ENCODE results near the gene PEPD. TPM values are rescaled to one million over a fixed set of nuclear protein-coding genes. Genes with fewer than 3 reads are reported as not detected.

Gene PEPD
- polyA plus RNA-seq, 2 donors, result 26.8 to 38.6 TPM

GRCh38 chr19:33519416-33519815 lies 2.2 kb downstream of the PEPD start:
- H3K27me3 ChIP-seq (ENCODE audit: control insufficient read depth in 1 of 2, insufficient read depth in 2 of 2, low read length in 2 of 2), result no peaks in the 10 kb centered on the region
- 75 to 83% methylated on average over 6 of the region's 6 CpGs for WGBS, 2 donors
- peaks cover 0 to 3% of the 10 kb centered on the region in 2 donors for H3K36me3 ChIP-seq (ENCODE audit: control insufficient read depth in 2 of 2, insufficient read depth in 2 of 2, low read length in 1 of 2)
- no peaks in the 10 kb centered on the region for H3K9me3 ChIP-seq (ENCODE audit: control insufficient read depth in 2 of 2, insufficient read depth in 1 of 2, low read depth in 1 of 2, low read length in 1 of 2)
- H3K4me1 ChIP-seq (ENCODE audit: control insufficient read depth in 2 of 2, insufficient read depth in 2 of 2, low read length in 1 of 2), result peaks cover 3 to 15% of the 10 kb centered on the region in 2 donors
- H3K4me3 ChIP-seq (ENCODE audit: low read depth in 1 of 2, low read length in 2 of 2), result no peak overlapping the region
- no peak overlapping the region for H3K27ac ChIP-seq (ENCODE audit: low read depth in 2 of 2, low read length in 1 of 2)

GRCh38 chr19:33518541-33518940 lies 3.0 kb downstream of the PEPD start:
- no peak overlapping the region for H3K27ac ChIP-seq (ENCODE audit: low read depth in 2 of 2, low read length in 1 of 2)
- WGBS, 2 donors, result 72 to 73% methylated on average over 5 of the region's 5 CpGs

GRCh38 chr19:33517922-33518321 lies 3.7 kb downstream of the PEPD start:
- Histone ChIP-seq H3K4me3 (ENCODE audit: low read depth in 1 of 2, low read length in 2 of 2) (no peak overlapping the region), H3K9me3 (ENCODE audit: control insufficient read depth in 2 of 2, insufficient read depth in 1 of 2, low read depth in 1 of 2, low read length in 1 of 2) (no peaks in the 10 kb centered on the region), H3K4me1 (ENCODE audit: control insufficient read depth in 2 of 2, insufficient read depth in 2 of 2, low read length in 1 of 2) (peaks cover 3 to 15% of the 10 kb centered on the region in 2 donors), H3K36me3 (ENCODE audit: control insufficient read depth in 2 of 2, insufficient read depth in 2 of 2, low read length in 1 of 2) (peaks cover 0 to 3% of the 10 kb centered on the region in 2 donors), H3K27ac (ENCODE audit: low read depth in 2 of 2, low read length in 1 of 2) (no peak overlapping the region), H3K27me3 (ENCODE audit: control insufficient read depth in 1 of 2, insufficient read depth in 2 of 2, low read length in 2 of 2) (no peaks in the 10 kb centered on the region)
- WGBS, 2 donors, result 89 to 92% methylated on average over 9 of the region's 9 CpGs

More at GRCh38 chr19:33518541-33518940, 3.0 kb downstream of the PEPD start:
- H3K4me1 ChIP-seq (ENCODE audit: control insufficient read depth in 2 of 2, insufficient read depth in 2 of 2, low read length in 1 of 2), result peaks cover 3 to 15% of the 10 kb centered on the region in 2 donors
- H3K36me3 ChIP-seq (ENCODE audit: control insufficient read depth in 2 of 2, insufficient read depth in 2 of 2, low read length in 1 of 2), result peaks cover 0 to 3% of the 10 kb centered on the region in 2 donors
- no peak overlapping the region for H3K4me3 ChIP-seq (ENCODE audit: low read depth in 1 of 2, low read length in 2 of 2)
- no peaks in the 10 kb centered on the region for H3K9me3 ChIP-seq (ENCODE audit: control insufficient read depth in 2 of 2, insufficient read depth in 1 of 2, low read depth in 1 of 2, low read length in 1 of 2)
- H3K27me3 ChIP-seq (ENCODE audit: control insufficient read depth in 1 of 2, insufficient read depth in 2 of 2, low read length in 2 of 2), result no peaks in the 10 kb centered on the region

- Histone ChIP-seq H3K9me3 (ENCODE audit: control insufficient read depth in 2 of 2, insufficient read depth in 1 of 2, low read depth in 1 of 2, low read length in 1 of 2) (no peaks in the 10 kb centered on the region), H3K4me3 (ENCODE audit: low read depth in 1 of 2, low read length in 2 of 2) (no peak overlapping the region), H3K27me3 (ENCODE audit: control insufficient read depth in 1 of 2, insufficient read depth in 2 of 2, low read length in 2 of 2) (no peaks in the 10 kb centered on the region), H3K27ac (ENCODE audit: low read depth in 2 of 2, low read length in 1 of 2) (no peak overlapping the region), H3K4me1 (ENCODE audit: control insufficient read depth in 2 of 2, insufficient read depth in 2 of 2, low read length in 1 of 2) (peaks cover 0 to 16% of the 10 kb centered on the region in 2 donors), H3K36me3 (ENCODE audit: control insufficient read depth in 2 of 2, insufficient read depth in 2 of 2, low read length in 1 of 2) (peaks cover 3 to 9% of the 10 kb centered on the region in 2 donors)
- 72 to 81% methylated on average over 4 of the region's 4 CpGs for WGBS, 2 donors
Measured at GRCh38 chr19:33515921-33516320, 5.7 kb downstream of the PEPD start.

- 74 to 78% methylated on average over 25 of the region's 25 CpGs for WGBS, 2 donors
- H3K4me1 ChIP-seq (ENCODE audit: control insufficient read depth in 2 of 2, insufficient read depth in 2 of 2, low read length in 1 of 2), result peaks cover 0 to 7% of the 10 kb centered on the region in 2 donors
- H3K36me3 ChIP-seq (ENCODE audit: control insufficient read depth in 2 of 2, insufficient read depth in 2 of 2, low read length in 1 of 2), result peaks cover 3 to 9% of the 10 kb centered on the region in 2 donors
- no peaks in the 10 kb centered on the region for H3K9me3 ChIP-seq (ENCODE audit: control insufficient read depth in 2 of 2, insufficient read depth in 1 of 2, low read depth in 1 of 2, low read length in 1 of 2)
- H3K27ac ChIP-seq (ENCODE audit: low read depth in 2 of 2, low read length in 1 of 2), result no peak overlapping the region
- H3K4me3 ChIP-seq (ENCODE audit: low read depth in 1 of 2, low read length in 2 of 2), result no peak overlapping the region
- no peaks in the 10 kb centered on the region for H3K27me3 ChIP-seq (ENCODE audit: control insufficient read depth in 1 of 2, insufficient read depth in 2 of 2, low read length in 2 of 2)
Measured at GRCh38 chr19:33514885-33515551, 6.6 kb downstream of the PEPD start.

GRCh38 chr19:33513424-33513823 lies 8.2 kb downstream of the PEPD start:
- H3K9me3 ChIP-seq (ENCODE audit: control insufficient read depth in 2 of 2, insufficient read depth in 1 of 2, low read depth in 1 of 2, low read length in 1 of 2), result no peaks in the 10 kb centered on the region
- no peaks in the 10 kb centered on the region for H3K27me3 ChIP-seq (ENCODE audit: control insufficient read depth in 1 of 2, insufficient read depth in 2 of 2, low read length in 2 of 2)
- peaks cover 3 to 9% of the 10 kb centered on the region in 2 donors for H3K36me3 ChIP-seq (ENCODE audit: control insufficient read depth in 2 of 2, insufficient read depth in 2 of 2, low read length in 1 of 2)
- H3K4me3 ChIP-seq (ENCODE audit: low read depth in 1 of 2, low read length in 2 of 2), result no peak overlapping the region
- WGBS, 2 donors, result 91 to 96% methylated on average over 9 of the region's 9 CpGs
- no peak overlapping the region for H3K27ac ChIP-seq (ENCODE audit: low read depth in 2 of 2, low read length in 1 of 2)
- peaks cover 4 to 13% of the 10 kb centered on the region in 2 donors for H3K4me1 ChIP-seq (ENCODE audit: control insufficient read depth in 2 of 2, insufficient read depth in 2 of 2, low read length in 1 of 2)

- Histone ChIP-seq H3K36me3 (ENCODE audit: control insufficient read depth in 2 of 2, insufficient read depth in 2 of 2, low read length in 1 of 2) (peaks cover 3 to 9% of the 10 kb centered on the region in 2 donors), H3K27ac (ENCODE audit: low read depth in 2 of 2, low read length in 1 of 2) (no peak overlapping the region), H3K4me3 (ENCODE audit: low read depth in 1 of 2, low read length in 2 of 2) (no peak overlapping the region), H3K4me1 (ENCODE audit: control insufficient read depth in 2 of 2, insufficient read depth in 2 of 2, low read length in 1 of 2) (peaks cover 6 to 18% of the 10 kb centered on the region in 2 donors), H3K9me3 (ENCODE audit: control insufficient read depth in 2 of 2, insufficient read depth in 1 of 2, low read depth in 1 of 2, low read length in 1 of 2) (no peaks in the 10 kb centered on the region), H3K27me3 (ENCODE audit: control insufficient read depth in 1 of 2, insufficient read depth in 2 of 2, low read length in 2 of 2) (no peaks in the 10 kb centered on the region)
- WGBS, 2 donors, result 90 to 94% methylated on average over 20 to 23 of the region's 23 CpGs
Measured at GRCh38 chr19:33512580-33513137, 8.9 kb downstream of the PEPD start.

- H3K27me3 ChIP-seq (ENCODE audit: control insufficient read depth in 1 of 2, insufficient read depth in 2 of 2, low read length in 2 of 2), result no peaks in the 10 kb centered on the region
- peaks cover 3 to 9% of the 10 kb centered on the region in 2 donors for H3K36me3 ChIP-seq (ENCODE audit: control insufficient read depth in 2 of 2, insufficient read depth in 2 of 2, low read length in 1 of 2)
- WGBS, 2 donors, result 95% methylated on average over 3 of the region's 3 CpGs
- H3K9me3 ChIP-seq (ENCODE audit: control insufficient read depth in 2 of 2, insufficient read depth in 1 of 2, low read depth in 1 of 2, low read length in 1 of 2), result no peaks in the 10 kb centered on the region
- H3K4me1 ChIP-seq (ENCODE audit: control insufficient read depth in 2 of 2, insufficient read depth in 2 of 2, low read length in 1 of 2), result peaks cover 8 to 24% of the 10 kb centered on the region in 2 donors
- H3K27ac ChIP-seq (ENCODE audit: low read depth in 2 of 2, low read length in 1 of 2), result no peak overlapping the region
- H3K4me3 ChIP-seq (ENCODE audit: low read depth in 1 of 2, low read length in 2 of 2), result no peak overlapping the region
Measured at GRCh38 chr19:33512021-33512420, 9.6 kb downstream of the PEPD start.

- Histone ChIP-seq H3K9me3 (ENCODE audit: control insufficient read depth in 2 of 2, insufficient read depth in 1 of 2, low read depth in 1 of 2, low read length in 1 of 2) (no peaks in the 10 kb centered on the region), H3K36me3 (ENCODE audit: control insufficient read depth in 2 of 2, insufficient read depth in 2 of 2, low read length in 1 of 2) (peaks cover 3 to 9% of the 10 kb centered on the region in 2 donors), H3K27ac (ENCODE audit: low read depth in 2 of 2, low read length in 1 of 2) (no peak overlapping the region), H3K27me3 (ENCODE audit: control insufficient read depth in 1 of 2, insufficient read depth in 2 of 2, low read length in 2 of 2) (no peaks in the 10 kb centered on the region), H3K4me1 (ENCODE audit: control insufficient read depth in 2 of 2, insufficient read depth in 2 of 2, low read length in 1 of 2) (peaks cover 8 to 31% of the 10 kb centered on the region in 2 donors), H3K4me3 (ENCODE audit: low read depth in 1 of 2, low read length in 2 of 2) (no peak overlapping the region)
- WGBS, 2 donors, result 92 to 95% methylated on average over 13 of the region's 13 CpGs
Measured at GRCh38 chr19:33511346-33511745, 10.2 kb downstream of the PEPD start.
